Osteoblast (primary cell): Measurements from ENCODE around the gene KNDC1. TPM values are rescaled to one million over a fixed set of nuclear protein-coding genes. Genes with fewer than 3 reads are reported as not detected.

Experiments used
- DNase-seq: peaks from one replicate; pipeline ENCODE4 v3.0.0; 2011; ENCODE audit warnings: low spot score, mixed read lengths; ENCODE audit not compliant: insufficient read length; ENCODE audit errors: missing footprints
- H2AFZ ChIP-seq: 2 replicates; pipeline ENCODE4 v1.6.0; 2011; ENCODE audit warnings: mild to moderate bottlenecking, low read length
- H3K27ac ChIP-seq: 2 replicates; pipeline ENCODE4 v1.5.1; 2011; ENCODE audit warnings: mild to moderate bottlenecking, low read depth, low read length, moderate library complexity
- H3K27me3 ChIP-seq: 2 replicates; pipeline ENCODE4 v1.6.0; 2012; ENCODE audit warnings: mild to moderate bottlenecking, control low read depth, inconsistent platforms, low read length, moderate library complexity; ENCODE audit not compliant: insufficient read depth
- H3K36me3 ChIP-seq: 2 replicates; pipeline ENCODE4 v1.5.1; 2011; ENCODE audit warnings: mild to moderate bottlenecking, low read length, control low read depth, moderate library complexity; ENCODE audit not compliant: insufficient read depth
- H3K4me1 ChIP-seq: 2 replicates; pipeline ENCODE4 v1.5.1; 2011; ENCODE audit warnings: mild to moderate bottlenecking, low read length, control low read depth, moderate library complexity; ENCODE audit not compliant: insufficient read depth
- H3K4me2 ChIP-seq: 2 replicates; pipeline ENCODE4 v1.6.0; 2011; ENCODE audit warnings: mild to moderate bottlenecking, low read length; ENCODE audit not compliant: insufficient read depth
- H3K4me3 ChIP-seq: fragments of 200-600 bp; sonication (generic); 3 replicates; pipeline ENCODE4 v1.5.1; 2012; ENCODE audit warnings: mild to moderate bottlenecking, low read length, inconsistent platforms; ENCODE audit not compliant: insufficient read depth
- H3K79me2 ChIP-seq: 2 replicates; pipeline ENCODE4 v1.6.0; 2012; ENCODE audit warnings: mild to moderate bottlenecking, low read length, control low read depth, inconsistent platforms; ENCODE audit not compliant: insufficient read depth
- H3K9me3 ChIP-seq: 2 replicates; pipeline ENCODE4 v1.5.1; 2011; ENCODE audit warnings: low read depth, low read length, control low read depth
- H4K20me1 ChIP-seq: 2 replicates; pipeline ENCODE4 v1.6.0; 2012; ENCODE audit warnings: mild to moderate bottlenecking, low read length, control low read depth; ENCODE audit not compliant: insufficient read depth
- total RNA-seq: library from RNA; depleted of rRNA; stranded (reverse); fragments of >200 nt; gene quantifications from 2 replicates; pipeline ENCODE4 v1.2.3, GENCODE V29; 2012
- TF ChIP-seq, protein P1 (sequence below): IDR thresholded peaks from 2 replicates; pipeline ENCODE4 v1.5.1; 2011; ENCODE audit warnings: mild to moderate bottlenecking, low read depth, low read length, moderate library complexity; ENCODE audit errors: extremely low read depth

Gene KNDC1
- total RNA-seq, 1 donor, result not detected

DNA sequence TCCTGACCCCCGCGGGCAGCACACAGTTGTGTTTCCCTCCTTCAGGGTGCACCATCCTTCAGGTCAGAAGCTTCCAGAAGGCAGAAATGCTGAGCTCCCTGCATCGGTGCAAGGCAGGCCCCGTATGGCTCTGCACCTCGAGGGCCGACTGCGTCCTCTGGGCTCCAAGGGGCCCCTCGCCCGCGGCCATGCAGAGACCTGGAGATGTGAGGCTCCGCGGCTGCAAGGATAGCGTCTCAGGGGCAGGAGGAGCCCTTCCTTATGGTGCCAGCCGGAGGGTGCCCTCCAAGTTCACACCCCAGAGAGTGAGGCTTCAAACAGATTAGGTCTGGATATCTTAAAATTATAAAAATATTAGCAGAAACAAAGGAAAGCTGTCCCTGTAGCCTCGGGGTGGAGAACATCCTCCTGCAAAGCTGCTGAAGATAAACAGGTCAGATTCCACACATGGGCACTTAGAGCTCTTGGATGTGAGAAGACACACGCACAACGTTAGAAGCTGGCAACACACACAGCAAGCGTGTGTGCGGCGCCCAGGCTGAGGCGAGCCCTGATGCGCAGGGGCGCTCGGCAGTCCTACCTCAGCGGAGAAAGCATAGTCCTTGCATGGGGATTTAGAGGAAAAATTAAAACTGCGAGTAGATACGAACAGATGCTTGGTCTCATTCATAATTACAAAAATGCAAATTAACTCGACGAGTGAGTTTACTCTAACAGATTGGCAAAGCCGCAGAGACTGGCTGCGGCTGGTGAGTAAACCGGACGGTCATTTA lies 20.4 kb downstream of the KNDC1 start:
- H3K79me2 ChIP-seq, result no peaks in the 10 kb centered on the region
- no peaks in the 10 kb centered on the region for H3K9me3 ChIP-seq
- H3K4me3 ChIP-seq, result no peak overlapping the region
- no peak overlapping the region for H3K4me2 ChIP-seq
- H2AFZ ChIP-seq, result no peak overlapping the region
- no peaks in the 10 kb centered on the region for H4K20me1 ChIP-seq
- no peaks in the 10 kb centered on the region for H3K36me3 ChIP-seq
- TF ChIP-seq, protein P1, sequence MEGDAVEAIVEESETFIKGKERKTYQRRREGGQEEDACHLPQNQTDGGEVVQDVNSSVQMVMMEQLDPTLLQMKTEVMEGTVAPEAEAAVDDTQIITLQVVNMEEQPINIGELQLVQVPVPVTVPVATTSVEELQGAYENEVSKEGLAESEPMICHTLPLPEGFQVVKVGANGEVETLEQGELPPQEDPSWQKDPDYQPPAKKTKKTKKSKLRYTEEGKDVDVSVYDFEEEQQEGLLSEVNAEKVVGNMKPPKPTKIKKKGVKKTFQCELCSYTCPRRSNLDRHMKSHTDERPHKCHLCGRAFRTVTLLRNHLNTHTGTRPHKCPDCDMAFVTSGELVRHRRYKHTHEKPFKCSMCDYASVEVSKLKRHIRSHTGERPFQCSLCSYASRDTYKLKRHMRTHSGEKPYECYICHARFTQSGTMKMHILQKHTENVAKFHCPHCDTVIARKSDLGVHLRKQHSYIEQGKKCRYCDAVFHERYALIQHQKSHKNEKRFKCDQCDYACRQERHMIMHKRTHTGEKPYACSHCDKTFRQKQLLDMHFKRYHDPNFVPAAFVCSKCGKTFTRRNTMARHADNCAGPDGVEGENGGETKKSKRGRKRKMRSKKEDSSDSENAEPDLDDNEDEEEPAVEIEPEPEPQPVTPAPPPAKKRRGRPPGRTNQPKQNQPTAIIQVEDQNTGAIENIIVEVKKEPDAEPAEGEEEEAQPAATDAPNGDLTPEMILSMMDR, result no peak
- H3K27ac ChIP-seq, result no peak overlapping the region
- H3K4me1 ChIP-seq, result no peaks in the 10 kb centered on the region
- no peaks in the 10 kb centered on the region for H3K27me3 ChIP-seq
- no peak for DNase-seq

DNA sequence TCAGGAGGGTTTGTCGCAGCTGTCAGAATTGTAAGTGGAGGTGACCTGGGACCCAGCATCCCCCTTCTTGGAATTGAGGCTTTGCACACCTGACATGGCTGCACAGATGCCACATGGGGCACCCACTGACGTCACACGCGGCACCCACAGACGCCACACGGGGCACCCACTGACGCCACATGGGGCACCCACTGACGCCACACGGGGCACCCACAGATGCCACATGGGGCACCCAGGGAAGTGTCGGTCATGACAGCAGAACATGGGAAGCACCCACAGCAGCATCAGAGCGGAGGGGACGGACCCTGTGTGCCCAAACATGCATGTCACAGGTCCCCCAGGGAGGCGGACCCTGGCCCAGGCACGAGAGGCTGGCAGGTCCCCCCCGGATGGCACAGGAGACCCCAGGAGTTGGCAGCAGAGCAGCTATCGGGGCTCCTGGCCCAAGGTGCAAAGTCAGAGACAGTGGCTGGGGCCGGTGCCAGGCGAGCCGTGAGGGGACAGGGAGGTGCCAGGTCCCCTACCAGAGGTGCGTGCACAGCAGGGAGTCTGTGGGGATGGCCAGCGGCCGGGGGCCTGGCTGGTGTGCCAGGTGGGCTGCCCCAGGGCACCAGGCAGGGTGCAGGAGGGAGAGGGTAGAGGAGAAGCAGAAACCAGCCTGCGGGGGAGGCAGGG lies 21.1 kb downstream of the KNDC1 start:
- Histone ChIP-seq H3K27ac (no peak overlapping the region), H3K27me3 (no peaks in the 10 kb centered on the region), H3K9me3 (no peaks in the 10 kb centered on the region), H4K20me1 (no peaks in the 10 kb centered on the region), H3K36me3 (no peaks in the 10 kb centered on the region), H3K79me2 (no peaks in the 10 kb centered on the region), H3K4me3 (no peak overlapping the region), H3K4me2 (no peak overlapping the region), H2AFZ (no peak overlapping the region), H3K4me1 (no peaks in the 10 kb centered on the region)
- no peak for DNase-seq
- TF ChIP-seq, protein P1, result no peak

DNA sequence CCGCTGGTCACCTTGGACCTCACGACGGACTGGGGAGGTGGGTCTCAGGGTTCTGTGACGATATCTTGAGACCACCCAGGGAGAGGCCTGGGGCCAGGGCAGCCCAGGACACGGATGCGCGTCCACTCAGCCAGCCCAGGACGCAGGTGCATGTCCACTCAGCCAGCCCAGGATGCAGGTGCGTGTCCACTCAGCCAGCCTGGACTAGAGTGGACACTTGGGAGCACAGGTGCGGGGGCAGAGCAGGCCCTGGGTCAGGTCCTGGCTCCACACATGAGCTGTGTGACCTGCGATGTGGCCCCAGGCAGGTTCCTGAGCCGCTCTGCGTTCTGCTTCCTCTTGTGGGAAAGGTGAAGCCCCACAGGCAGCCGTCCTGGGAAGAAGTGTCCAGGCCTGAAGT lies 22.2 kb downstream of the KNDC1 start:
- no peaks in the 10 kb centered on the region for H3K79me2 ChIP-seq

More for the DNA sequence above, 22.2 kb downstream of the KNDC1 start:
- H3K27ac ChIP-seq, result no peak overlapping the region
- no peaks in the 10 kb centered on the region for H3K4me1 ChIP-seq
- H3K9me3 ChIP-seq, result no peaks in the 10 kb centered on the region
- no peaks in the 10 kb centered on the region for H3K27me3 ChIP-seq
- H2AFZ ChIP-seq, result no peak overlapping the region
- TF ChIP-seq, protein P1, result no peak
- H3K4me2 ChIP-seq, result no peak overlapping the region
- DNase-seq, result no peak
- H3K4me3 ChIP-seq, result no peak overlapping the region
- no peaks in the 10 kb centered on the region for H3K36me3 ChIP-seq
- H4K20me1 ChIP-seq, result no peaks in the 10 kb centered on the region
